ENCODE data around the gene LRP4.

Gene LRP4

DNA sequence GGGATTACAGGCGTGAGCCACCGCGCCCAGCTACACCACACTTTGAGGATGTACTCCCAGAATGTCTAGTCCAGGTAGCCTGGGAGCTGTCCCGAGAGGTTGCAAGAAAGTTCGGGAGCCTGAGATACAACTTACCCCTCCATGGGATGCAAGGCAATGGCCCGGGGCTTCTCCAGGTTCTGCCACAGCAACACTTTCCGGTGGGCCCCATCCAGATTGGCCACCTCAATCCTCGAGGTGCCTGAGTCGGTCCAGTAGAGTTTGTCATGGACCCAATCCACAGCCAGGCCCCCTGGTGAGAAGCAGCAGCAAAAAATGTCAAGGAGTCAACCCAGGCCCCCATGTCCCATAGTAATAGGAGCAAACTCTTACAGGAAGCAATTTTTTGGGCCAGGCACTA, 25.5 kb downstream of the LRP4 start:
- DNase-seq (ENCODE audit: low spot score): no peak

- no peak for DNase-seq (ENCODE audit: low spot score)
These were observed 26.2 kb downstream of the LRP4 start for GRCh38 chr11:46892109-46892508.

DNA sequence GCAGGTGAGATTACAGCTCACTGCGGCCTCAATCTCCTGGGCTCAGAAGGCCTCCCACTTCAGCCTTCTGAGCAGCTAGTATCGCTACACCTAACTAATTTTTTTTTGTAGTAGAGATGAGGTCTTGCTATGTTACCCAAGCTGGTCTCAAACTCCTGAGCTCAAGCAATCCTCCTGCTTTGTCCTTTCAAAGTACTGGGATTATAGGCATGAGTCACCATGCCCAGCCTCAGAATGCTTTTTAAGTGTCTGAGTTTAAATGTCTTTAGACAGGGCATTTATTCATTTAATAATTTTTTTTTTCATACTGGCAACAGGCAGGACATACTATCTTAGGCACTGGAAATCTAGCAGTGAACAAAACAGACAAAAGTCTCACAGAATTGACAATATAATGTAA, 27.7 kb downstream of the LRP4 start:
- DNase-seq (ENCODE audit: low spot score): no peak

DNA sequence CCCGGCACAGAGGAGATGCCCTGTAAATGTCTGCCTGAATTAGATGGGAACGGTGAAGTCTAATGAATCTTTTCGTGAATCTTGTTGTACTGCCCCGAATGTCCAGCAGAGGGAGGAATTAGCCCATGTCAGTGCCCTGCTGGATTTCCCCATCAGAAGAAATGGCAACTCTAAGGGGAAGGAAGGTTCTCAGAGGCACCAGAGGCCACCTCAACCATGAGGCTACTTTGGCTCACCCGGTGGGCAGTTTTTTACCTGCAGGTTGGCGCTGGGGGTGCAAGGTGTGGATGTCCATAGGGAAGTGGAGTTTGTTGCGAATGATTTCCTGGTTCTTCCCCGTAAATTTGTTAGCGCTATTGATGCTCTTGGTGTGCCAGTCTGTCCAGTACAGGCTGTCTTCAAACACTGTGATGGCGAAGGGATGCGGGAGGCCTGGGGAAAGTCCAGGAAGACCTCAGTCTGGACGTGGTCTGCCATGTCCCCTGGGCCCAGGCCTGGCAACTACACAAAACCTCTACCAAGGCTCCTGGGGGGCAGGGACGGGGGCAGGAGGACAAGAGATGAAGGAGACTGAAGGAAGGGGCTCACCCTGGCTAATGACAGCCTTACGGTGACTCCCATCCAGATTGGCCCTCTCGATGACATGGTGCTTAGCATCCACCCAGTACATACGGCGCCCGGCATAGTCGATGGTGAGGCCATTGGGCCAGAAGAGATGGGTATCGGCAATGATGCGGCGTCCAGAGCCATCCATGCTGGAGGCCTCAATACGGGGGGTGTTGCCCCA, 28.5 kb downstream of the LRP4 start:
- peak; percentile 66 for DNase-seq (ENCODE audit: low spot score)

GRCh38 chr11:46889251-46889650, 29.1 kb downstream of the LRP4 start:
- no peak for DNase-seq (ENCODE audit: low spot score)

DNA sequence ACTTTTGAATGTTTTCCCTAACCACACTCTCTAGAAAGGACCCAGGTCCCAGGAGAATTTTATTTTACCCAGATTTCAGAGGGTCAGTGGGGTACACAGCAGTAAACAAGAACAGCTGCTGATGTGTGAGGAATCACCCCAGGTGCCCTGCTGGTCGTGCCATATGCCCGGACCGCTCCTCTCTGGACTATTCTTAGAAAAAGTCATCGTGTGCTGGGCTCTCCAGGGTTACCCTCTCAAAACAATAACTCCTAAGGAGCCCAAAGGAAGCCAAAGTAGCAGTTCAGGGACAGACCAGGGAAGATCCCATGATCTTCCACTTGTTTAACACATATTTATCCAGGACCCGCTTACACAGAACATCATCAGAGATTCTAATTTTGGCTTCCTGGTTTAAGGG, 29.7 kb downstream of the LRP4 start:
- DNase-seq (ENCODE audit: low spot score): no peak

- DNase-seq (ENCODE audit: low spot score): no peak
These were observed 32.1 kb downstream of the LRP4 start for GRCh38 chr11:46886211-46886610.

GRCh38 chr11:46879056-46879585, 39.2 kb downstream of the LRP4 start:
- no peak for DNase-seq (ENCODE audit: low spot score)

DNA sequence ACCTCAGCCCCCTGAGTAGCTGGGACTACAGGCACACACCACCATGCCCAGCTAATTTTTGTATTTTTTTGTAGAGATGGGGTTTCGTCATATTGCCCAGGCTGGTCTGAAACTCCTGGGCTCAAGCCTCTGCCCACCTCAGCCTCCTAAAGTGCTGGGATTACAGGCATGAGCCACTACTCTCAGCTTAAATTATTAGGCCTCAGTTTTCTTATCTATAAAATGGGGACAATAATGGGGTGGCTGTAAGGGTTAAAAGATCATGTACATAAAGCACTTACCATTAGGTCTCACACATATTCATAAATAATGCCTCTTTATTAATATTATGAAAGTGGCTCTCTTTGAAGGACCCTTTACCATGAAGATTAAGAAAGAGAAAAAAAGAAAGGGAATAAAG, 40.8 kb downstream of the LRP4 start:
- DNase-seq (ENCODE audit: low spot score): no peak

DNA sequence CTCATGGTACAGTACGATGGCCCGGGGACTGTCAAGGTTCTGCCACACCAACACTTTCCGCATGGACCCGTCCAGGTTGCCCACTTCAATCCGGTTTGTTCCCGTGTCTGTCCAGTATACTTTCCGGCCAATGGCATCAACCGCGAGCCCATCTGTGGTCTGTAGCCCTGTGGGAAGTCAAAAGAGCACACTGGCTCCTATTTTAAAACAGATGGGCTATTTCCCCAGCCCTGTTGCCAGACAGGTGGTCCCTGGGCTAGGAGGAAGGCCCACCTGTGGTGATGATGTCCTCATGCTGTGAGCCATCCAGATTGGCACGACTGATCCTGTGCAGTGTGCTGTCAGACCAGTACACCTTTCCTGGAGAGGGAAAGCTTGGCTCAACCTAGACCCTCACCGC, 41.9 kb downstream of the LRP4 start:
- DNase-seq (ENCODE audit: low spot score): no peak

- no peak for DNase-seq (ENCODE audit: low spot score)
These were observed 43.8 kb downstream of the LRP4 start for GRCh38 chr11:46874586-46874985.

- no peak for DNase-seq (ENCODE audit: low spot score)
These were observed 49.4 kb downstream of the LRP4 start for GRCh38 chr11:46868912-46869311.

GRCh38 chr11:46865340-46865739, 53.0 kb downstream of the LRP4 start:
- DNase-seq (ENCODE audit: low spot score): no peak

DNA sequence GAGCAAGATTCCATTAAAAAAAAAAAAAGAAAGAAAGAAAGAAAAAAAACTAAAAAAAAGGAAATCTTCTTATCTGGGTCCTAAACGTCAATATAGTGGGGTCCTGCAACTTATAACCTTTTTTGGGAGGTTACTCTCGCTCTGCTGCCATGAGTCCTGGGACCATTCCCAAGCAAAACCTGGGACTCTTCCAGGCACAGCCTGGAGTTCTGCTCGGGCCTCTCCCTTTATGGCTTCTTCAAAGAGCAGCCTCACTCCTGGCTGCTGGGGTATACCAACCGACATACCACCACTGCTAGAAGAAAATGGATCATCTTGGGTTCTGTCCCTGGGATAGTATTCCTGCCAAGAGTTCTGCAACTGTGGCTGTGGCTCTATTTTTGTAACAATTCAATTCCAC, 58.1 kb downstream of the LRP4 start:
- no peak for DNase-seq (ENCODE audit: low spot score)

DNA sequence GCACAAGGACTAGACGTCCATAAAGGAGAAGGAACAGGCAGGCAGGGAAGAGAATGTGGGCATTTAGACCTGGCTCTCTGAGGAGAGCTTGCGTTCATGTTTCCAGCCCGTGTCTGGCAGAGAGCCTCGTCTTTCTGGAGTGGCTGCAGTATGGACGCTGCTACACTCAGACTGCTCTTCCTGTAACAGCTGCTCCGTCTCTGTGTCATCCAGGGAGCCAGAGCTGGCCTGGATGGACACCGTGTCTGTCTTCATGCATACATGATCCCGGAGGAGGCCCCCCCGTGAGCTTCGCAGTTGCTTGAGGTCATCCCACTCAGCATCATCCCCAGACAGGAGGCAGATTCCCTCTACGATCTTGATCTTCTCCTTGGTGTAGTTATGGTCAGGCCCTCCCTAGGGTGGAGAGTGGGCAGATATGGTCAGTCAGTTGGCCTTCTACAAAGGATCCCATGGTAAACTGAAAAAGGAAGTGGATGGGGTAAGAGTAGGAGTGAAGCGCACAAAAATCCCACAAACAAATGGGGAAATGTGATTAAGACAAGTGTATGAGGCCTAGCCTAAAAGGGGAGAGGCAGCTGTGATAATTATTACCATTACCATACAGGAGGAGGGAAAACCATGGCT, 59.3 kb downstream of the LRP4 start:
- DNase-seq (ENCODE audit: low spot score): no peak

DNA sequence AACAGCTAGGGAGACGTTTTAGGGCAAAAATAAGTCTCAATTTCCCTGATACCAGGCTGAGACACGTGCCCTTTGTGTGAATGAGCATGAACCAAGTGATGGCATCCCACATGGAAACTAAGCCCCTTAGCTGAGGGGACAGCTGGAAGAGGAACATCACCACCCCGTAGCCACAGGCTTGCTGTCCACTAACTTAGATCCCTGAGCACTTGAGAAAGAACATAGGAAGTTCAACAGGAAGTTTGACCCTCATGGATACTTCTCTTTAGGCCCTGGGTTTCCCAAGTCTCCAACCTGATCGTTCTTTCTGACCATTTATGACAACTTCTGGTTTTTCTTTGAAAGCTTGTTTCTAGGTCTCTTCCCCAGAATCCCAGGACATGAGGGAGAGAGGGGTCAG, 60.7 kb downstream of the LRP4 start:
- no peak for DNase-seq (ENCODE audit: low spot score)

GRCh38 chr11:46856605-46857343, 61.6 kb downstream of the LRP4 start:
- DNase-seq (ENCODE audit: low spot score): no peak

DNA sequence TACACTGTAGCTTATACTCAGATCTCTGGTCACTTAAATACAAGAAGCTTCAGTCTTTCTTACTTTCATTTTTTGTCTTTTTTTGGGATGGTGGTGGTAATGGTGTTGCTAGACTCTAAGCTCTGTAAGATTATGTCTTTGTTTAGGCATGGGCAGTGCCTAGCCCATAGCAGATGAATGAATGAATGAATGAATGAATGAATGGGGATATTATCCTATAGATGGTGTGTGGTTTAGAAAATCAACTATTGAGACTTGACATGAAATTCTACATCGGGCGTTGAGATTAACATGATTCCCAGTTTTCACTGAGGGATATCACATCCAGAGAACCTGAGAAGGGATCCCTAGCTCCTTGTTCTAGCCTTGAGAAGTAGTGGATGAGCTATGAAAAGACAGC, 62.5 kb downstream of the LRP4 start:
- no peak for DNase-seq (ENCODE audit: low spot score)

DNA sequence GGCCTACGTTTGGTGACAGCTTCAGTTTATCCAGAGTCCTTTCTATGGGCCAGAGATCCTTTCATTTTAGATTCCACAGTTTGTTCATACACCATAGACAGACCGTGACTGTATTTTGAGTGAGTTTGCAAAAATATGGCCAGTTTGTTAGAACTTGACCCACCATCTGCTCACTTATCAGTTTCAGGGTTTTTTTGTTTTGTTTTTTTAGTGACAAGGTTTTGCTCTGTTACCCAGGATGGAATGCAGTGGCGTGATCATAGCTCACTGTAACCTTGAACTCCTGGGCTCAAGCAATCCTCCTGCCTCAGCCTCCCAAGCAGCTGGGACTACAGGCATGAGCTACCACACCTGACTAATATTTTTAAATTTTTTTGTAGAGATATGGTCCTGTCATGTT, 63.2 kb downstream of the LRP4 start:
- no peak for DNase-seq (ENCODE audit: low spot score)

DNA sequence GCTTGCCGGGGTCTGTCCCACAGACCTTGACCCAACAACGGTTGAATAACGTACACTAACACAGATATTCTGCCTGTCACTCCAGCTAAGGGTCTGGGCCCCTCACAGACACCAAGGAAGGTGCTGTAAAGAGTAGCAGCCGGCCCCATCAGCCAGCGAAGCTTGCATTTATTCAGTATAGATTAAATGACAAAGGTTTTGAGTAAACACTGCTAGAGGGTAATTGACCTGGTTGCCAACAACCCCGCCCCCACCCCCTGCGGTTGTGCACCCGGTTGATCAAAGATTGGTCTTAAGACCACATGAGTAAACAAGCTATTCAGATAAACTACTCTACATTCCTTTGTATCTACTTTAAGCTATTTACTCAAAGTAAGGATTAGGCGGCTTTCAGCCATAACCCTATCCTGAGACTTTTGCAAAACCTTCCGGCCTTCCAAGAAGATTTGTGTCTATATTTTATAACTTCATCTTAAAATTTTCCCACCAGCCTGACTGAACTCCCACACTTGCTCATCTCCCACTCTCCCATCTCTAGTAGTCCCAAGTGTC, 67.4 kb downstream of the LRP4 start:
- DNase-seq (ENCODE audit: low spot score): no peak

DNA sequence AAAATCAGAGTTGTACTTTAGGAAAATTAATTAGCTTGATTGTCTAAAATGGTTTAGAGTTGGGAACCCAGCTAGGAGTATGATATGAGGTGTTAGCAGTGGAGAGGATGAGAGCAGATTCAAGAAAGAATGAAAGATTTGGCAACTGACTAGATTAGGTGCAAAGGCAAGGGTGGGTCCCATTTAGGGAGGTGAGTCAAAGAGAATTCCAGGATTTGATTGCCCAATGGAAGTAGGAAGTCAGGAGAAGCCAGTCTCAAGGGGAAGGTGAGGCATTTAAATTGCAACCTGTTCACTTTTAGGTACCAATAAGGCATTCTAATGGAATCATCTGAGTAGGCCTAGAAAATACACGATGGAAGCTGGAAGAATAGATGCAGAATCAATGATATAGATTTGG, 68.7 kb downstream of the LRP4 start:
- no peak for DNase-seq (ENCODE audit: low spot score)

DNA sequence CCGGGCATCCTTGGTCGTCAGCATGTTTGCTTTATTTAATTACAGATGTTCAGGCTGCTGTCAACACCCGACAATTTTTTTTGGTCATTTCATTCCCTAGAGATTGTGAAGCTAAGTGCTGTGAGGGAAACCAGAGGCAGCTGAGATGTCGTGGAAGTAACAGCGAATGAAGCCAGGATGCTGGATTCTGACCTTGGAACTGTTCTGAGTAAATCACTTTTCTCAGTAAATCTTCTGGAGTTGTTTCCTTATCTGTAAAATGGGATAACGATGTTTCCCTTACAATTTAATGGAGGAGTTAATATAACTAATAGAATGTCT, 71.9 kb downstream of the LRP4 start:
- DNase-seq (ENCODE audit: low spot score): no peak
